ENCODE measurements around the gene CCDC186.

DNA sequence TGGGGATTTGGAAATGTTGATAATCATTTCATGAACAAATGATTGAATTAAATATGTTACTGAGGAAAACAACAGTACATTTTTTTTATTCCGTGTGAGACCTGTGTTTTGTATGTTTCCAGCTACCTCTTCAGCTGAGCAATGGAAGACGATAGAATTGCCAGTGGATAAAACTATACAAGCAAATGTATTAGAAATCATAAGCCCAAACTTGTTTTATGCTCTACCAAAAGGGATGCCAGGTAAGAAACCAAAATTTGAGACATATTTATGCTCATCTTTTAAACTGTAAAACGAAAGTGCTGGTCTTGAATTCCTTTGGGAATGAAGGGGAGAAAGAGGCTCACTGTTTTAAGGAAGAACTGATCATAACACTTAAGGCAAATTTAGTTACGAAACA is 47.2 kb upstream of the CCDC186 start:
- no peak for TF ChIP-seq POLR2AphosphoS5 (IDR thresholded peaks at IDR 0.05; ENCODE audit: low read depth, low read length)
- TF ChIP-seq TAF1 (IDR thresholded peaks at IDR 0.05; ENCODE audit: borderline replicate concordance, low read depth, low read length), result no peak
- TF ChIP-seq POLR2A (IDR thresholded peaks at IDR 0.05; ENCODE audit: low read depth, low read length), result no peak

Measured in GM12892 (cell line).